NCI-H226 (cell line): ENCODE measurements around the gene ITGA5.

Experiments
- DNase-seq: peaks from one replicate; pipeline ENCODE4 v3.0.0-alpha.2; 2015

Gene ITGA5

GRCh38 chr12:54387114-54387467 lies 32.0 kb downstream of the ITGA5 start:
- DNase-seq, result no peak

- no peak for DNase-seq
Measured at GRCh38 chr12:54386403-54387113, 32.5 kb downstream of the ITGA5 start.

- DNase-seq, result no peak
Measured at GRCh38 chr12:54385251-54385914, 33.7 kb downstream of the ITGA5 start.

GRCh38 chr12:54384591-54385041 lies 34.5 kb downstream of the ITGA5 start, which contains the start of gene ZNF385A:
Gene ZNF385A, minus strand, starts transcription at chr12:54384733. Its CDS starts 219 bp downstream, at chr12:54384514.
- DNase-seq, result no peak

GRCh38 chr12:54383041-54383609 lies 35.9 kb downstream of the ITGA5 start:
- DNase-seq, result peak; percentile 77

GRCh38 chr12:54381136-54381535 lies 37.9 kb downstream of the ITGA5 start:
- DNase-seq, result no peak

GRCh38 chr12:54379398-54380201 lies 39.5 kb downstream of the ITGA5 start:
- peak; percentile 79 for DNase-seq

GRCh38 chr12:54378796-54379397 lies 40.2 kb downstream of the ITGA5 start:
- no peak for DNase-seq

GRCh38 chr12:54377797-54378515 lies 41.1 kb downstream of the ITGA5 start:
- no peak for DNase-seq

- DNase-seq, result no peak
Measured at GRCh38 chr12:54377007-54377406, 42.1 kb downstream of the ITGA5 start.

- DNase-seq, result no peak
Measured at GRCh38 chr12:54376596-54376995, 42.5 kb downstream of the ITGA5 start.

GRCh38 chr12:54375259-54375579 lies 43.8 kb downstream of the ITGA5 start:
- no peak for DNase-seq

GRCh38 chr12:54374562-54375258 lies 44.4 kb downstream of the ITGA5 start:
- no peak for DNase-seq

GRCh38 chr12:54373649-54374561 lies 45.2 kb downstream of the ITGA5 start:
- DNase-seq, result no peak

- no peak for DNase-seq
Measured at GRCh38 chr12:54372113-54372806, 46.8 kb downstream of the ITGA5 start.

GRCh38 chr12:54371328-54372112 lies 47.5 kb downstream of the ITGA5 start:
- DNase-seq, result peak; percentile 15

- DNase-seq, result peak; percentile 76
Measured at GRCh38 chr12:54370171-54370730, 48.8 kb downstream of the ITGA5 start.

- no peak for DNase-seq
Measured at GRCh38 chr12:54369597-54370131, 49.4 kb downstream of the ITGA5 start.
